B cell (primary cell): ENCODE results near the gene AP1M2. TPM values are rescaled to one million over a fixed set of nuclear protein-coding genes. Genes with fewer than 3 reads are reported as not detected.
"Not testable (repeated sequence)": the region's sequence is repeated elsewhere in the genome, so short reads cannot be mapped to it uniquely, and the experiment has no call there.

Experiments
- ATAC-seq: fragments of 200-7000 bp; cut with Tn5 transposase; one replicate; pipeline ENCODE4 v1.10.0; 2021; ENCODE audit warnings: low read depth, mild to moderate bottlenecking, moderate number of reproducible peaks, moderate library complexity
- CTCF ChIA-PET: fragments of 350-600 bp; sonication (Branson Sonifier 250); formaldehyde crosslinking; loops from one replicate; lab custom pipeline; 2021; ENCODE audit warnings: antibody characterized with exemption, inconsistent platforms; lab: Charles Lee
- POLR2A ChIA-PET: fragments of 350-600 bp; sonication (Branson Sonifier 250); formaldehyde crosslinking; loops from one replicate; lab custom pipeline; 2021; ENCODE audit warnings: antibody characterized with exemption; lab: Charles Lee
- DNase-seq: peaks from one replicate; pipeline ENCODE4 v3.0.0; 2013
- H2AFZ ChIP-seq: 2 replicates; pipeline ENCODE4 v1.6.1; 2012; ENCODE audit warnings: mild to moderate bottlenecking, low read depth, low read length; ENCODE audit not compliant: insufficient read depth, poor library complexity, severe bottlenecking
- H3K27ac ChIP-seq, 2 donors: 1 replicate in 1 of 2; 2 replicates in 1 of 2; pipeline ENCODE4 v1.5.1; 2012 to 2013; ENCODE audit warnings: low read length in 2 of 2, mild to moderate bottlenecking in 2 of 2, moderate library complexity in 1 of 2
- H3K27me3 ChIP-seq, 4 experiments: fragments of 200-600 bp in 1 of 4; sonication (generic) in 1 of 4; replicated peaks in 1 of 4; 1 replicate in 2 of 4; 2 replicates in 2 of 4; pipeline versions ENCODE4 v1.6.1 to v1.7.0; 2013 to 2016; ENCODE audit warnings: low read length in 3 of 4, mild to moderate bottlenecking in 2 of 4, mixed read lengths in 1 of 4, moderate library complexity in 1 of 4; ENCODE audit not compliant: insufficient read depth in 4 of 4, control insufficient read depth in 3 of 4; ENCODE audit errors: control extremely low read depth in 1 of 4
- H3K36me3 ChIP-seq, 2 experiments: replicated peaks in 1 of 2; 1 replicate in 1 of 2; 2 replicates in 1 of 2; pipeline versions ENCODE4 v1.6.1 to v1.7.1; 2013; ENCODE audit warnings: low read length in 1 of 2; ENCODE audit not compliant: insufficient read depth in 2 of 2, control insufficient read depth in 1 of 2; ENCODE audit errors: control extremely low read depth in 1 of 2, extremely low read depth in 1 of 2
- H3K4me1 ChIP-seq, 2 donors: fragments of 200-600 bp in 1 of 2; sonication (generic) in 1 of 2; 1 replicate in 1 of 2; 2 replicates in 1 of 2; pipeline versions ENCODE4 v1.5.1 to v1.6.1; 2013 to 2017; ENCODE audit warnings: low read length in 2 of 2; ENCODE audit not compliant: control insufficient read depth in 2 of 2, insufficient read depth in 2 of 2
- H3K4me2 ChIP-seq: replicated peaks from 2 replicates; pipeline ENCODE3; 2012; ENCODE audit warnings: mild to moderate bottlenecking, low read depth, low read length; ENCODE audit not compliant: poor library complexity, severe bottlenecking
- H3K4me3 ChIP-seq, 5 experiments: fragments of 200-600 bp in 1 of 5; sonication (generic) in 1 of 5; 1 replicate in 3 of 5; 2 replicates in 2 of 5; pipeline versions ENCODE4 v1.5.1 to v1.7.0; 2011 to 2016; ENCODE audit warnings: low read length in 4 of 5, mild to moderate bottlenecking in 4 of 5, low read depth in 2 of 5, control low read depth in 1 of 5, moderate library complexity in 1 of 5; ENCODE audit not compliant: insufficient read depth in 1 of 5; ENCODE audit errors: control extremely low read depth in 1 of 5, extremely low read depth in 1 of 5
- H3K79me2 ChIP-seq: fragments of 200-600 bp; sonication (generic); one replicate; pipeline ENCODE4 v1.6.0; 2016; ENCODE audit warnings: low read length; ENCODE audit not compliant: control insufficient read depth, insufficient read depth
- H3K9ac ChIP-seq: fragments of 200-600 bp; sonication (generic); 2 replicates; pipeline ENCODE4 v1.6.1; 2017; ENCODE audit warnings: mild to moderate bottlenecking, low read length, moderate library complexity
- H3K9me3 ChIP-seq, 3 donors: one replicate each; pipeline versions ENCODE4 v1.6.1 to v1.7.1; 2013; ENCODE audit warnings: low read length in 2 of 3; ENCODE audit not compliant: control insufficient read depth in 2 of 3, insufficient read depth in 1 of 3; ENCODE audit errors: control extremely low read depth in 1 of 3
- H4K20me1 ChIP-seq: 2 replicates; pipeline ENCODE4 v1.6.0; 2012; ENCODE audit warnings: mild to moderate bottlenecking, low read length; ENCODE audit not compliant: insufficient read depth, control insufficient read depth, poor library complexity, severe bottlenecking
- H3K27ac Mint-ChIP-seq: one replicate; pipeline ENCODE4 v1.8.0; 2021; ENCODE audit warnings: mixed read lengths
- H3K27me3 Mint-ChIP-seq: one replicate; pipeline ENCODE4 v1.8.0; 2021; ENCODE audit warnings: mixed read lengths
- H3K4me1 Mint-ChIP-seq: one replicate; pipeline ENCODE4 v1.8.0; 2021; ENCODE audit warnings: mixed read lengths
- H3K4me3 Mint-ChIP-seq: one replicate; pipeline ENCODE4 v1.8.0; 2021; ENCODE audit warnings: mixed read lengths
- H3K9me3 Mint-ChIP-seq: one replicate; pipeline ENCODE4 v1.8.0; 2022; ENCODE audit warnings: mixed read lengths; ENCODE audit not compliant: insufficient read depth
- EZH2 ChIP-seq: IDR thresholded peaks from 2 replicates; pipeline ENCODE4 v1.6.1; 2012; ENCODE audit warnings: borderline replicate concordance, low read depth, mild to moderate bottlenecking, moderate library complexity, low read length; ENCODE audit not compliant: insufficient read depth, poor library complexity, severe bottlenecking
- WGBS: methylation state at CpG from one replicate; pipeline ENCODE4 v1.1.5; 2013; ENCODE audit warnings: missing lambda C conversion rate; ENCODE audit not compliant: insufficient coverage; 5-methylcytosine and 5-hydroxymethylcytosine counted together
- intact Hi-C: fragments of 100-400 bp; cut with micrococcal nuclease; formaldehyde crosslinking; loops from one replicate; pipeline ENCODE4 v1.10.0; 2022
- polyA plus RNA-seq: library from polyadenylated mRNA; depleted of rRNA; stranded (reverse); fragments of >200 nt; gene quantifications from 2 replicates; pipeline ENCODE4 v1.2.3, GENCODE V29; 2012
- total RNA-seq, 2 donors: library from RNA; stranded (reverse); fragments of 120-200 nt in 1 of 2; gene quantifications; 1 replicate in 1 of 2; 2 replicates in 1 of 2; pipeline versions ENCODE4 v1.2.3 to v1.2.4, GENCODE V29; 2013 to 2022
- TF ChIP-seq, protein P1 (sequence below): fragments of 200-600 bp; IDR thresholded peaks from one replicate; pipeline ENCODE4 v1.8.0; 2022; ENCODE audit warnings: antibody characterized with exemption, mild to moderate bottlenecking

The AP1M2 gene
- total and polyA plus RNA-seq, 2 donors (not counting 1 experiment from before 2014, with no cell fraction given) = not detected

DNA sequence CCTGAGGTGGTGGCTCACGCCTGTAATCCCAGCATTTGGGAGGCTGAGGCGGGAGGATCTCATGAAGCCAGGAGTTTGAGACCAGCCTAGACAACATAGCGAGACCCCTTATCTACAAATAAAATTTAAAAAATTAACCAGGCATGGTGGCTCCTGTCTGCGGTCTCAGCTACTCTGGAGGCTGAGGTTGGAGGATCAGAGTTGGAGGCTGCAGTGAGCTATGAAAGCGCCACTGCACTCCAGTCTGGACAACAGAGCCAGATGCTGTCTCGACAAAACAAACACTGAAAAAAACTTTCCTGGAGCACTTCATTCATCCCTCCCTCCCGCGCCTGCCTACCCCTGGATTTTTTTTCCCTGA is 44.1 kb downstream of the AP1M2 start:
- Mint-ChIP-seq H3K27ac (peak overlapping the region; percentile 83), H3K27me3 (peaks cover 12% of the 10 kb centered on the region), H3K4me1 (peaks cover 16% of the 10 kb centered on the region), H3K4me3 (peak overlapping the region; percentile 87), H3K9me3 (no peaks in the 10 kb centered on the region)
- no peak for ATAC-seq
- Histone ChIP-seq H3K9ac (peak overlapping the region; percentile 94), H3K27me3 (peaks cover 0 to 11% (median 0%) of the 10 kb centered on the region in 4 experiments), H2AFZ (peak overlapping the region; percentile 98), H3K9me3 (no peaks in the 10 kb centered on the region), H3K27ac (peak overlapping the region in 1 of 2 donors; percentile 34), H3K36me3 (peaks cover 0 to 6% of the 10 kb centered on the region in 2 experiments), H3K4me1 (peaks cover 12 to 19% of the 10 kb centered on the region in 2 donors), H3K4me2 (peak overlapping the region; percentile 91), H4K20me1 (peaks cover 12% of the 10 kb centered on the region), H3K4me3 (peak overlapping the region in 4 of 5 experiments; percentile 55 to 88 (median 78)), H3K79me2 (peaks cover 29% of the 10 kb centered on the region)
- ChIA-PET CTCF (interaction anchor here (0.7 to 5.3 kb wide), 14 partner anchors 10 to 156 kb away, joined by 3 to 73 read pairs (median 5); partner anchors contain the start of genes CDKN2D and KRI1), POLR2A (interaction anchor here (0.7 to 1.8 kb wide), 9 partner anchors 10 to 115 kb away, joined by 3 to 8 read pairs (median 4); partner anchors contain the start of gene KRI1)
- 60% methylated on average over 6 of the region's 8 CpGs for WGBS
- no peak for DNase-seq
- intact Hi-C loops = loop anchor here (1.0 to 5.0 kb wide), 4 partner anchors 23 to 140 kb away; partner anchors contain the start of genes CDC37 and KRI1
- TF ChIP-seq EZH2 = no peak
- TF ChIP-seq, protein P1, sequence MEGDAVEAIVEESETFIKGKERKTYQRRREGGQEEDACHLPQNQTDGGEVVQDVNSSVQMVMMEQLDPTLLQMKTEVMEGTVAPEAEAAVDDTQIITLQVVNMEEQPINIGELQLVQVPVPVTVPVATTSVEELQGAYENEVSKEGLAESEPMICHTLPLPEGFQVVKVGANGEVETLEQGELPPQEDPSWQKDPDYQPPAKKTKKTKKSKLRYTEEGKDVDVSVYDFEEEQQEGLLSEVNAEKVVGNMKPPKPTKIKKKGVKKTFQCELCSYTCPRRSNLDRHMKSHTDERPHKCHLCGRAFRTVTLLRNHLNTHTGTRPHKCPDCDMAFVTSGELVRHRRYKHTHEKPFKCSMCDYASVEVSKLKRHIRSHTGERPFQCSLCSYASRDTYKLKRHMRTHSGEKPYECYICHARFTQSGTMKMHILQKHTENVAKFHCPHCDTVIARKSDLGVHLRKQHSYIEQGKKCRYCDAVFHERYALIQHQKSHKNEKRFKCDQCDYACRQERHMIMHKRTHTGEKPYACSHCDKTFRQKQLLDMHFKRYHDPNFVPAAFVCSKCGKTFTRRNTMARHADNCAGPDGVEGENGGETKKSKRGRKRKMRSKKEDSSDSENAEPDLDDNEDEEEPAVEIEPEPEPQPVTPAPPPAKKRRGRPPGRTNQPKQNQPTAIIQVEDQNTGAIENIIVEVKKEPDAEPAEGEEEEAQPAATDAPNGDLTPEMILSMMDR = no peak

DNA sequence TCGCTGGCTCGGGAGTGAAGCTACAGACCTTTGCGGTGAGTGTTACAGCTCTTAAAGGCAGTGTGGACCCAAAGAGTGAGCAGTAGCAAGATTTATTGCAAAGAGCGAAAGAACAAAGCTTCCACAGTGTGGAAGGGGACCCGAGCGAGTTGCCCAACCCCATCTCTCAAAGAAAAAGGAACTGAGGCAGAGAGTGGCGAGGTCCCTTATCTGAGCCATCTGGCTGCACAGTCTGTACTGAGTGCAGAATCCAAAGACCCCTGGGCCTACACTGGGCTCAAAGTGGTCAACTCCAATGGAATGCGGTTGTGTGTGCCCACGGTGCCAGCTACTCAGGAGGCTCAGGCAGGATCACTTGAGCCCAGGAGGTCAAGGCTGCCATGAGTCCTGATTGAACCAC is 48.1 kb downstream of the AP1M2 start:
- H3K4me1 Mint-ChIP-seq, H3K4me2 ChIP-seq, intact Hi-C loops, H3K36me3 ChIP-seq, H3K27ac ChIP-seq, POLR2A ChIA-PET, H2AFZ ChIP-seq, H3K4me1 ChIP-seq, H3K9me3 ChIP-seq, H3K27ac Mint-ChIP-seq, H4K20me1 ChIP-seq, H3K4me3 Mint-ChIP-seq, H3K79me2 ChIP-seq, ATAC-seq, DNase-seq, H3K9me3 Mint-ChIP-seq, H3K4me3 ChIP-seq, H3K9ac ChIP-seq: not testable (repeated sequence)
- H3K27me3 ChIP-seq = peaks cover 0 to 16% (median 1%) of the 10 kb centered on the region in 4 experiments
- WGBS = 11% methylated on average over 6 of the region's 9 CpGs
- H3K27me3 Mint-ChIP-seq = peaks cover 16% of the 10 kb centered on the region
- CTCF ChIA-PET = interaction anchor here (0.8 to 5.3 kb wide), 2 partner anchors 33 to 133 kb away, joined by 3 to 73 read pairs; no protein-coding TSS in a partner anchor
